ENCODE measurements around the gene EBF3. TPM values are rescaled to one million over a fixed set of nuclear protein-coding genes. Genes with fewer than 3 reads are reported as not detected.

EBF3 gene
- total and polyA plus RNA-seq, 9 of the 15 experiments (the other 6 are each of a cell fraction or from before 2014, with no cell fraction given), result not detected

- TF ChIP-seq HMGXB4 (CRISPR knock-in tag; IDR thresholded peaks at IDR 0.05) (no peak), CLOCK (CRISPR knock-in tag; IDR thresholded peaks at IDR 0.05; ENCODE audit: borderline replicate concordance) (no peak), E2F5 (CRISPR knock-in tag; IDR thresholded peaks at IDR 0.05) (no peak), ZNF239 (CRISPR knock-in tag; IDR thresholded peaks at IDR 0.05) (no peak)
Measured at GRCh38 chr10:129785536-129785981, 178.5 kb downstream of the EBF3 start (continued).

Small RNAs within 50 kb of the gene (microRNA-seq; reads per million reads assigned to microRNA genes)
- not detected for gene MIR4297 (ENCODE audit: borderline microRNAs expressed)

Small RNAs within 50 kb of the gene (small RNA-seq; reads per million reads assigned to genes)
- gene AL354950.2 (not detected), gene MIR4297 (not detected)

Other genes with a start within 250 kb of the EBF3 start
- gene C10orf143, start 146.6 kb upstream of the EBF3 start, total RNA-seq (2014; rRNA removed), result 0.24 TPM in 1 of 2 replicates, not detected in the other
- gene C10orf143, start 146.6 kb upstream of the EBF3 start, total RNA-seq (2014; rRNA removed; fragmentation: Illumina TruSeq; extraction: Trizol), result 0.11 TPM in 1 of 2 replicates, not detected in the other
- gene C10orf143, start 146.6 kb upstream of the EBF3 start, total RNA-seq (2015; rRNA removed; fragmentation: Illumina TruSeq; extraction: Trizol), result 0.25 and 0.30 TPM in 2 replicates
- 0.27 and 0.33 TPM in 2 replicates for gene C10orf143, start 146.6 kb upstream of the EBF3 start, total RNA-seq (2021)
- gene C10orf143, start 146.6 kb upstream of the EBF3 start, polyA plus RNA-seq (2011; rRNA removed), result 0.42 and 0.43 TPM in 2 replicates
- 0.17 and 0.25 TPM in 2 replicates for gene C10orf143, start 146.6 kb upstream of the EBF3 start, polyA plus RNA-seq (2014; fragmentation: Illumina TruSeq; extraction: Trizol)
- gene C10orf143, start 146.6 kb upstream of the EBF3 start, polyA plus RNA-seq (2014; fragmentation: Nextera tagmentation; extraction: Ambion mirVana), result under 1 TPM in 1 of 2 experiments, not detected in 1; 0.07 TPM
- 0.08 and 1.0 TPM in 2 replicates for gene C10orf143, start 146.6 kb upstream of the EBF3 start, polyA plus RNA-seq (2014; rRNA removed)
- gene GLRX3, start 172.1 kb upstream of the EBF3 start, total RNA-seq (2014; rRNA removed), result 115 and 117 TPM in 2 replicates
- 169 and 182 TPM in 2 replicates for gene GLRX3, start 172.1 kb upstream of the EBF3 start, total RNA-seq (2014; rRNA removed; fragmentation: Illumina TruSeq; extraction: Trizol)
- 161 and 169 TPM in 2 replicates for gene GLRX3, start 172.1 kb upstream of the EBF3 start, total RNA-seq (2015; rRNA removed; fragmentation: Illumina TruSeq; extraction: Trizol)
- gene GLRX3, start 172.1 kb upstream of the EBF3 start, total RNA-seq (2021), result 153 and 156 TPM in 2 replicates
- 144 and 190 TPM in 2 replicates for gene GLRX3, start 172.1 kb upstream of the EBF3 start, polyA plus RNA-seq (2011; rRNA removed)
- gene GLRX3, start 172.1 kb upstream of the EBF3 start, polyA plus RNA-seq (2014; fragmentation: Illumina TruSeq; extraction: Trizol), result 177 and 186 TPM in 2 replicates
- 100 to 1,000 TPM; 150 to 176 TPM for gene GLRX3, start 172.1 kb upstream of the EBF3 start, polyA plus RNA-seq (2014; fragmentation: Nextera tagmentation; extraction: Ambion mirVana)
- 172 and 184 TPM in 2 replicates for gene GLRX3, start 172.1 kb upstream of the EBF3 start, polyA plus RNA-seq (2014; rRNA removed)